H1 (cell line): Measurements from ENCODE around the gene SNW1. TPM values are rescaled to one million over a fixed set of nuclear protein-coding genes. Genes with fewer than 3 reads are reported as not detected.

Experiments
- CTCF ChIA-PET: fragments of 300-600 bp; sonication (Branson Sonifier 250); formaldehyde crosslinking; loops from one replicate; lab custom pipeline; 2021; ENCODE audit not compliant: partially characterized antibody; lab: Charles Lee
- POLR2A ChIA-PET: fragments of 300-600 bp; sonication (Branson Sonifier 250); formaldehyde crosslinking; loops from one replicate; lab custom pipeline; 2021; ENCODE audit warnings: inconsistent platforms; ENCODE audit not compliant: partially characterized antibody; lab: Charles Lee
- DNase-seq, 2 experiments: peaks; one replicate each; pipeline versions ENCODE4 v3.0.0 to v3.0.0-alpha.2; 2010 to 2022; ENCODE audit warnings: low spot score in 2 of 2, low read depth in 1 of 2, mixed read lengths in 1 of 2
- FAIRE-seq: peaks from 2 replicates; lab custom pipeline; 2011; peaks lifted over from hg19 to GRCh38; lab: Jason Lieb, UNC
- H2AFZ ChIP-seq: 2 replicates; pipeline ENCODE4 v1.8.1; 2012; ENCODE audit warnings: low read length, inconsistent platforms
- H2AK5ac ChIP-seq: 2 replicates; pipeline ENCODE4 v1.6.1; 2013; ENCODE audit warnings: low read depth, low read length
- H2BK120ac ChIP-seq: replicated peaks from 2 replicates; pipeline ENCODE3; 2013; ENCODE audit warnings: low read depth, low read length, inconsistent platforms
- H2BK12ac ChIP-seq: 2 replicates; pipeline ENCODE4 v1.6.1; 2013; ENCODE audit warnings: low read depth, low read length
- H2BK15ac ChIP-seq: 2 replicates; pipeline ENCODE4 v1.6.1; 2013; ENCODE audit warnings: low read length
- H2BK20ac ChIP-seq: 2 replicates; pipeline ENCODE4 v1.6.1; 2013; ENCODE audit warnings: low read length
- H2BK5ac ChIP-seq: 2 replicates; pipeline ENCODE4 v1.6.1; 2013; ENCODE audit warnings: low read depth, low read length
- H3K14ac ChIP-seq: 2 replicates; pipeline ENCODE4 v1.6.1; 2013; ENCODE audit warnings: inconsistent platforms; ENCODE audit not compliant: insufficient read length
- H3K18ac ChIP-seq: 2 replicates; pipeline ENCODE4 v1.6.1; 2013; ENCODE audit warnings: low read length; ENCODE audit errors: extremely low read depth
- H3K23ac ChIP-seq: 2 replicates; pipeline ENCODE4 v1.6.1; 2013; ENCODE audit warnings: inconsistent platforms; ENCODE audit not compliant: insufficient read length
- H3K23me2 ChIP-seq: 2 replicates; pipeline ENCODE4 v1.6.1; 2013; ENCODE audit warnings: low read depth, low read length
- H3K27ac ChIP-seq: 2 replicates; pipeline ENCODE4 v1.6.1; 2011; ENCODE audit warnings: low read depth, low read length, inconsistent platforms
- H3K27me3 ChIP-seq, 4 experiments: replicated peaks in 1 of 4; 1 replicate in 1 of 4; 2 replicates in 3 of 4; pipeline versions ENCODE4 v1.6.1 to v1.8.1; 2011 to 2013; ENCODE audit warnings: low read length in 3 of 4, mild to moderate bottlenecking in 3 of 4, inconsistent platforms in 2 of 4, mixed read lengths in 2 of 4, moderate library complexity in 1 of 4; ENCODE audit not compliant: control insufficient read depth in 3 of 4, insufficient read depth in 3 of 4; ENCODE audit errors: extremely low read depth in 1 of 4
- H3K36me3 ChIP-seq, 4 experiments: 2 replicates each; pipeline versions ENCODE4 v1.6.1 to v1.8.1; 2011 to 2013; ENCODE audit warnings: mild to moderate bottlenecking in 4 of 4, low read length in 3 of 4, moderate library complexity in 2 of 4, control low read depth in 1 of 4, inconsistent platforms in 1 of 4; ENCODE audit not compliant: insufficient read depth in 4 of 4, control insufficient read depth in 2 of 4
- H3K4ac ChIP-seq: replicated peaks from 2 replicates; pipeline ENCODE3; 2013; ENCODE audit warnings: low read length, low read depth, mixed read lengths, inconsistent platforms; ENCODE audit not compliant: insufficient read length
- H3K4me1 ChIP-seq, 4 experiments: replicated peaks in 1 of 4; 1 replicate in 1 of 4; 2 replicates in 3 of 4; pipeline versions ENCODE4 v1.6.1 to v1.8.1; 2011 to 2013; ENCODE audit warnings: low read length in 3 of 4, inconsistent platforms in 2 of 4, mixed read lengths in 1 of 4; ENCODE audit not compliant: insufficient read depth in 4 of 4, control insufficient read depth in 3 of 4
- H3K4me2 ChIP-seq, 2 experiments: 2 replicates each; pipeline versions ENCODE4 v1.6.1 to v1.8.1; 2011 to 2013; ENCODE audit warnings: low read depth in 2 of 2, low read length in 2 of 2, control low read depth in 1 of 2, inconsistent platforms in 1 of 2, mild to moderate bottlenecking in 1 of 2; ENCODE audit not compliant: insufficient read depth in 1 of 2
- H3K4me3 ChIP-seq, 4 experiments: fragments of 200-600, 300-600 bp in 1 of 4; sonication (generic), shearing (Covaris generic), sonication (Bioruptor Twin) in 1 of 4; 2 replicates each; pipeline versions ENCODE4 v1.5.1 to v1.8.1; 2011 to 2016; ENCODE audit warnings: low read length in 4 of 4, low read depth in 3 of 4, control low read depth in 2 of 4, inconsistent platforms in 2 of 4, mild to moderate bottlenecking in 2 of 4, mixed read lengths in 1 of 4, moderate library complexity in 1 of 4; ENCODE audit not compliant: insufficient read depth in 2 of 4; ENCODE audit errors: extremely low read depth in 1 of 4
- H3K56ac ChIP-seq: replicated peaks from 2 replicates; pipeline ENCODE3; 2013; ENCODE audit warnings: low read depth, mild to moderate bottlenecking, mixed read lengths, low read length, inconsistent platforms; ENCODE audit not compliant: insufficient read length
- H3K79me1 ChIP-seq: 2 replicates; pipeline ENCODE4 v1.6.1; 2013; ENCODE audit warnings: low read depth, low read length, control low read depth
- H3K79me2 ChIP-seq, 2 experiments: 2 replicates each; pipeline versions ENCODE4 v1.6.1 to v1.8.1; 2012 to 2013; ENCODE audit warnings: low read length in 2 of 2, mild to moderate bottlenecking in 2 of 2, inconsistent platforms in 1 of 2; ENCODE audit not compliant: insufficient read depth in 2 of 2, control insufficient read depth in 1 of 2
- H3K9ac ChIP-seq, 4 experiments: replicated peaks in 1 of 4; 1 replicate in 1 of 4; 2 replicates in 3 of 4; pipeline versions ENCODE4 v1.6.1 to v1.8.1; 2011 to 2013; ENCODE audit warnings: low read depth in 3 of 4, low read length in 3 of 4, control low read depth in 2 of 4, mild to moderate bottlenecking in 2 of 4, moderate library complexity in 2 of 4, inconsistent platforms in 1 of 4; ENCODE audit errors: extremely low read depth in 1 of 4
- H3K9me3 ChIP-seq, 2 experiments: 2 replicates each; pipeline versions ENCODE4 v1.6.1 to v1.8.1; 2012 to 2013; ENCODE audit warnings: mild to moderate bottlenecking in 2 of 2, moderate library complexity in 2 of 2, control low read depth in 1 of 2, inconsistent platforms in 1 of 2, low read depth in 1 of 2, low read length in 1 of 2, mixed read lengths in 1 of 2; ENCODE audit not compliant: insufficient read depth in 2 of 2
- H4K20me1 ChIP-seq, 2 experiments: replicated peaks in 1 of 2; 2 replicates each; pipeline versions ENCODE3 to v1.8.1; 2011 to 2013; ENCODE audit warnings: inconsistent platforms in 2 of 2, low read length in 2 of 2, mild to moderate bottlenecking in 1 of 2; ENCODE audit not compliant: insufficient read depth in 2 of 2, control insufficient read depth in 1 of 2
- H4K5ac ChIP-seq: 2 replicates; pipeline ENCODE4 v1.6.1; 2013; ENCODE audit warnings: low read length, low read depth, mixed read lengths, inconsistent platforms; ENCODE audit not compliant: insufficient read length
- H4K8ac ChIP-seq: 2 replicates; pipeline ENCODE4 v1.8.0; 2013; ENCODE audit warnings: mild to moderate bottlenecking, moderate library complexity, low read length, inconsistent platforms; ENCODE audit not compliant: insufficient read depth; ENCODE audit errors: extremely low read depth
- H4K91ac ChIP-seq: replicated peaks from 2 replicates; pipeline ENCODE3; 2013; ENCODE audit warnings: low read length, mixed read lengths, inconsistent platforms; ENCODE audit not compliant: insufficient read length
- ASH2L ChIP-seq: fragments of 200-600, 300-600 bp; sonication (generic); IDR thresholded peaks from one replicate; pipeline ENCODE4 v1.7.1; 2017; ENCODE audit warnings: low read length
- CBX8 ChIP-seq: fragments of 300-800, 300-1000 bp; sonication (generic); IDR thresholded peaks from 2 replicates; pipeline ENCODE4 v1.7.1; 2016; ENCODE audit warnings: low read depth, low read length, borderline replicate concordance
- SAP30 ChIP-seq: fragments of 300-600 bp; sonication (generic); IDR thresholded peaks from 2 replicates; pipeline ENCODE4 v1.7.1; 2012; ENCODE audit warnings: low read length, moderate library complexity, mild to moderate bottlenecking, inconsistent platforms; ENCODE audit not compliant: insufficient read depth, insufficient replicate concordance
- TAF1 ChIP-seq: IDR thresholded peaks from 2 replicates; pipeline ENCODE4 v1.6.1; 2011; ENCODE audit warnings: mild to moderate bottlenecking, low read depth, low read length
- WGBS, 2 experiments: shearing (Covaris generic) in 1 of 2; methylation state at CpG; one replicate each; pipeline versions ENCODE4 v1.1.6 to v1.1.7; 2013 to 2015; ENCODE audit warnings: low lambda C conversion rate in 2 of 2, mixed read lengths in 2 of 2, inconsistent platforms in 1 of 2, low coverage in 1 of 2, missing lambda C conversion rate in 1 of 2; ENCODE audit not compliant: insufficient replicate concordance in 2 of 2, insufficient coverage in 1 of 2, insufficient read length in 1 of 2; ENCODE audit errors: extremely low coverage in 1 of 2, missing lambda C conversion rate in 1 of 2; 5-methylcytosine and 5-hydroxymethylcytosine counted together
- long read RNA-seq, 2 experiments: library from RNA in 1 of 2; library from capped mRNA in 1 of 2; stranded (forward); transcript quantifications; one replicate each; pipeline ENCODE4 v2.0.0, GENCODE V29; 2021; ENCODE audit warnings: inconsistent platforms in 1 of 2
- polyA minus RNA-seq, 3 experiments: library from RNA; depleted of rRNA, polyadenylated mRNA; stranded (reverse); fragments of >200 nt; gene quantifications; 1 replicate in 2 of 3; 2 replicates in 1 of 3; pipeline ENCODE4 v1.2.3, GENCODE V29; 2011
- polyA plus RNA-seq, 7 experiments: library from polyadenylated mRNA; depleted of rRNA in 3 of 7; stranded (reverse) in 5 of 7; unstranded in 2 of 7; fragments of >200 nt in 5 of 7; fragments of 200-250 nt in 2 of 7; gene quantifications; 1 replicate in 5 of 7; 2 replicates in 1 of 7; 4 replicates in 1 of 7; pipeline versions ENCODE4 v1.2.1 to v1.2.3, GENCODE V29; 2011 to 2013; ENCODE audit warnings: missing spikeins in 2 of 7, mixed read lengths in 2 of 7
- total RNA-seq: library from RNA; stranded (reverse); fragmentation: NEBNext Ultra II Directional; extraction: Animal tissue kit (Norgen Biotek cat#: 25700); gene quantifications from 2 replicates; pipeline ENCODE4 v1.2.1, GENCODE V29; 2021
- TF ChIP-seq, protein P1 (sequence below): IDR thresholded peaks from 2 replicates; pipeline ENCODE4 v1.6.1; 2012; ENCODE audit warnings: low read length, inconsistent platforms

SNW1 gene
- 79.2 and 88.8 TPM in 2 replicates for total RNA-seq
- polyA plus RNA-seq (2011; rRNA removed): 7.3 and 13.2 TPM in 2 replicates
- 26.9 TPM for polyA plus RNA-seq (2011; cell fraction: cytosol; rRNA removed)
- polyA plus RNA-seq (2011; cell fraction: nucleus; rRNA removed): 13.8 TPM
- polyA plus RNA-seq (2012, experiment 1 of 2): 47.1 to 108 TPM (median 53.4 TPM) in 4 replicates
- 13.5 TPM for polyA plus RNA-seq (2012, experiment 2 of 2)
- polyA plus RNA-seq (2013, experiment 1 of 2): 83.4 TPM
- 83.0 TPM for polyA plus RNA-seq (2013, experiment 2 of 2)
- 31.7 and 35.0 TPM in 2 replicates for polyA minus RNA-seq (2011; rRNA and poly(A)+ RNA removed)
- 19.2 TPM for polyA minus RNA-seq (2011; cell fraction: cytosol; rRNA and poly(A)+ RNA removed)
- 25.2 TPM for polyA minus RNA-seq (2011; cell fraction: nucleus; rRNA and poly(A)+ RNA removed)
- long read RNA-seq, experiment 1, partial matches to known transcripts: 48 of 53 reads
- long read RNA-seq, experiment 1, other reads (novel, unspliced or antisense): 1 of 53 reads
- long read RNA-seq, experiment 2, transcript SNW1-201 (14 exons, 2,163 nt): major isoform, 77 of 112 reads
- long read RNA-seq, experiment 2, partial matches to known transcripts: 29 of 112 reads
- long read RNA-seq, experiment 2, other reads (novel, unspliced or antisense): 3 of 112 reads

GRCh38 chr14:77760381-77761204 lies at the start of gene SNW1:
TSS of gene SNW1 (minus strand) at chr14:77761156. CDS start at chr14:77761127, 29 bp downstream.
- Histone ChIP-seq H3K27me3 (no peaks in the 10 kb centered on the region), H4K20me1 (peaks cover 0 to 9% of the 10 kb centered on the region in 2 experiments), H3K56ac (peak within 1 kb of the TSS; percentile 52), H3K23me2 (peaks cover 5% of the 10 kb centered on the region), H3K36me3 (peaks cover 0 to 5% (median 0%) of the 10 kb centered on the region in 4 experiments; a peak in 2 of 8 replicates), H2BK15ac (0 out of 2 replicates have a peak within 1 kb of the TSS, but pooled peaks have one; percentile 97), H2BK5ac (peak within 1 kb of the TSS; percentile 67), H3K23ac (no peak within 1 kb of the TSS), H4K5ac (peak within 1 kb of the TSS; percentile 85), H3K27ac (peak within 1 kb of the TSS; percentile 93), H2AFZ (peak within 1 kb of the TSS; percentile 99), H3K4ac (no peak within 1 kb of the TSS), H4K8ac (peak within 1 kb of the TSS; percentile 96), H2AK5ac (no peak within 1 kb of the TSS), H4K91ac (no peak within 1 kb of the TSS), H3K4me2 (peak within 1 kb of the TSS; percentile 86 to 93), H2BK120ac (no peak within 1 kb of the TSS), H3K79me2 (peaks cover 10 to 46% of the 10 kb centered on the region in 2 experiments), H2BK20ac (no peak within 1 kb of the TSS), H3K14ac (no peak within 1 kb of the TSS), H3K9ac (peak within 1 kb of the TSS; percentile 74 to 98 (median 93)), H3K18ac (peak within 1 kb of the TSS; percentile 76), H3K9me3 (no peaks in the 10 kb centered on the region), H2BK12ac (no peak within 1 kb of the TSS; the same call in 1 of the 2 replicates), H3K4me1 (peaks cover 1 to 13% (median 7%) of the 10 kb centered on the region in 4 experiments; a peak in 4 of 7 replicates), H3K4me3 (peak within 1 kb of the TSS; percentile 87 to 100 (median 100)), H3K79me1 (peaks cover 4% of the 10 kb centered on the region; the same call in 1 of the 2 replicates)
- DNase-seq: peak; percentile 83 to 88
- POLR2A ChIA-PET: interaction anchor here (0.6 to 2.2 kb wide), 12 partner anchors 8 to 121 kb away, joined by 3 to 7 read pairs (median 4); partner anchors contain the start of genes ADCK1 and SLIRP
- 2% methylated on average over 60 of the region's 60 CpGs; no CpG with 5 or more reads in 1 of the 2 experiments for WGBS, 2 experiments
- CTCF ChIA-PET: interaction anchor here (0.6 to 5.0 kb wide), 15 partner anchors 9 to 102 kb away, joined by 3 to 27 read pairs (median 5); partner anchors contain the start of gene ADCK1
- peak; percentile 75 for FAIRE-seq
- TF ChIP-seq SAP30: peak; percentile 24
- peak; percentile 84 for TF ChIP-seq TAF1
- peak; percentile 93 for TF ChIP-seq ASH2L
- no peak for TF ChIP-seq CBX8
- TF ChIP-seq, protein P1, sequence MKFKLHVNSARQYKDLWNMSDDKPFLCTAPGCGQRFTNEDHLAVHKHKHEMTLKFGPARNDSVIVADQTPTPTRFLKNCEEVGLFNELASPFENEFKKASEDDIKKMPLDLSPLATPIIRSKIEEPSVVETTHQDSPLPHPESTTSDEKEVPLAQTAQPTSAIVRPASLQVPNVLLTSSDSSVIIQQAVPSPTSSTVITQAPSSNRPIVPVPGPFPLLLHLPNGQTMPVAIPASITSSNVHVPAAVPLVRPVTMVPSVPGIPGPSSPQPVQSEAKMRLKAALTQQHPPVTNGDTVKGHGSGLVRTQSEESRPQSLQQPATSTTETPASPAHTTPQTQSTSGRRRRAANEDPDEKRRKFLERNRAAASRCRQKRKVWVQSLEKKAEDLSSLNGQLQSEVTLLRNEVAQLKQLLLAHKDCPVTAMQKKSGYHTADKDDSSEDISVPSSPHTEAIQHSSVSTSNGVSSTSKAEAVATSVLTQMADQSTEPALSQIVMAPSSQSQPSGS: 0 out of 2 replicates have a peak, but pooled peaks have one; percentile 25
